C4-2B (cell line): ENCODE measurements around the gene NPAS3.

Source experiments
- CTCF ChIP-seq: fragments of 450-650 bp; conservative IDR thresholded peaks from 2 replicates; pipeline ENCODE4 v1.5.1; 2017; ENCODE audit warnings: mild to moderate bottlenecking
- ZFX ChIP-seq: fragments of 450-650 bp; IDR thresholded peaks from 2 replicates; pipeline ENCODE4 v1.6.1; 2017

GRCh38 chr14:33578461-33579216 lies 640.0 kb downstream of the NPAS3 start:
- TF ChIP-seq CTCF (no peak), ZFX (no peak)
